MM.1S (cell line): Measurements from ENCODE around the gene TMEM117.
"Not testable (repeated sequence)": the region's sequence is repeated elsewhere in the genome, so short reads cannot be mapped to it uniquely, and the experiment has no call there.

Experiments
- EZH2 ChIP-seq: fragments of 300-600 bp; sonication (generic); optimal IDR thresholded peaks from 2 replicates; pipeline ENCODE3; 2017; ENCODE audit warnings: low read depth, mild to moderate bottlenecking, antibody characterized with exemption, low read length, mixed read lengths
- TF ChIP-seq, protein P1 (sequence below): fragments of 300-600 bp; sonication (generic); IDR thresholded peaks from 2 replicates; pipeline ENCODE4 v1.5.1; 2016; ENCODE audit warnings: antibody characterized with exemption, low read length, mixed read lengths

DNA sequence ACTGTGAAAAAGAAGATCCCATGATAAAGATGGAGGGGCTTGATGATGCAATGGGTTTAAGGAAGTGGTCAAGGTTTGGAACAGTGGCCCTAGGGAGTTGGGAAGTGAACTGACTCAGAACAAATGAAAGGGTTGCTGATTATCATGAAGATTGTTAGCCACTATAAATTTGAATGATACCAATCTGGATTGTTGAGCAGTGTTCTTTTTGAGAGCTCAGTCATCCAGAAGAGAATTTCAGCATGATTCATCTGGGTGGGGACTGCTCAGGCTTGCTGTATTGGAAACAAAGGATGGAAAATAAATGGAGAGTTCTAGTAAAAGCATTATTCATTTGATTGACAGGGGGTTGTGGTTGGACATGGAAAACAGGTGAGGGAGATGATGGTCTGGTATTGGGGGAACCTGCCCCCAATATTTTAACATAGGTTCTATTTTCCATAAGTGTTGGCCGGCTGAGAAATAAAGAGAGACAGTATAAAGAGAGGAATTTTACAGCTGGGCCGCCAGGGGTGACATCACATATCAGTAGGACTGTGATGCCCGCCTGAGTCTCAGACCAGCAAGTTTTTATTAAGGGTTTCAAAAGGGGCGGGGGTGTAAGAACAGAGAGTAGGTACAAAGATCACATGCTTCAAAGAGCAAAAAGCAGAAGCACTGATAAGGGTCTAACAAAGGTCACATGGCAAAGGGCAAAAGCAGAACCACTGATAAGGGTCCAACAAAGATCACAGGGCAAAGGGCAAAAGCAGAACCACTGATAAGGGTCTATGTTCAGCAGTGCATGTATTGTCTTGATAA is 11.7 kb downstream of the TMEM117 start:
- not testable (repeated sequence) for TF ChIP-seq EZH2
- TF ChIP-seq, protein P1, sequence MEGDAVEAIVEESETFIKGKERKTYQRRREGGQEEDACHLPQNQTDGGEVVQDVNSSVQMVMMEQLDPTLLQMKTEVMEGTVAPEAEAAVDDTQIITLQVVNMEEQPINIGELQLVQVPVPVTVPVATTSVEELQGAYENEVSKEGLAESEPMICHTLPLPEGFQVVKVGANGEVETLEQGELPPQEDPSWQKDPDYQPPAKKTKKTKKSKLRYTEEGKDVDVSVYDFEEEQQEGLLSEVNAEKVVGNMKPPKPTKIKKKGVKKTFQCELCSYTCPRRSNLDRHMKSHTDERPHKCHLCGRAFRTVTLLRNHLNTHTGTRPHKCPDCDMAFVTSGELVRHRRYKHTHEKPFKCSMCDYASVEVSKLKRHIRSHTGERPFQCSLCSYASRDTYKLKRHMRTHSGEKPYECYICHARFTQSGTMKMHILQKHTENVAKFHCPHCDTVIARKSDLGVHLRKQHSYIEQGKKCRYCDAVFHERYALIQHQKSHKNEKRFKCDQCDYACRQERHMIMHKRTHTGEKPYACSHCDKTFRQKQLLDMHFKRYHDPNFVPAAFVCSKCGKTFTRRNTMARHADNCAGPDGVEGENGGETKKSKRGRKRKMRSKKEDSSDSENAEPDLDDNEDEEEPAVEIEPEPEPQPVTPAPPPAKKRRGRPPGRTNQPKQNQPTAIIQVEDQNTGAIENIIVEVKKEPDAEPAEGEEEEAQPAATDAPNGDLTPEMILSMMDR: not testable (repeated sequence)
